ENCODE measurements around the gene TFG. TPM values are rescaled to one million over a fixed set of nuclear protein-coding genes. Genes with fewer than 3 reads are reported as not detected.
A peak's percentile ranks its signal among the peaks of the same experiment; 100 is the strongest.

TFG gene
- total RNA-seq, 1 experiment from 2014 or later, result 65.3 TPM

- Histone ChIP-seq H3K27ac (ENCODE audit: low read length) (no peak overlapping the region), H3K36me3 (ENCODE audit: insufficient read depth, low read length) (peaks cover 25% of the 10 kb centered on the region; the same call in 1 of the 2 replicates), H3K4me1 (ENCODE audit: low read length) (no peaks in the 10 kb centered on the region), H3K4me2 (ENCODE audit: low read depth, low read length, poor library complexity, severe bottlenecking) (no peak overlapping the region), H4K20me1 (ENCODE audit: insufficient read depth, low read depth, low read length) (peaks cover 4% of the 10 kb centered on the region; the same call in 1 of the 2 replicates), H3K79me2 (ENCODE audit: low read length) (no peaks in the 10 kb centered on the region), H3K27me3 (ENCODE audit: low read length) (no peaks in the 10 kb centered on the region), H3K9ac (ENCODE audit: low read length) (no peak overlapping the region), H3K4me3 (ENCODE audit: low read length) (no peak overlapping the region), H2AFZ (ENCODE audit: low read length) (no peak overlapping the region), H3K9me2 (replicated peaks; ENCODE audit: insufficient read depth, low read length) (no peaks in the 10 kb centered on the region), H3K9me3 (ENCODE audit: low read length) (no peaks in the 10 kb centered on the region)
- no peak for DNase-seq
These were observed 44.6 kb downstream of the TFG start for GRCh38 chr3:100753846-100754245.

GRCh38 chr3:100754563-100755334 lies 45.5 kb downstream of the TFG start:
- DNase-seq, result peak; percentile 19
- Histone ChIP-seq H3K9me2 (replicated peaks; ENCODE audit: insufficient read depth, low read length) (no peaks in the 10 kb centered on the region), H3K27ac (ENCODE audit: low read length) (no peak overlapping the region), H3K9ac (ENCODE audit: low read length) (no peak overlapping the region), H3K4me1 (ENCODE audit: low read length) (no peaks in the 10 kb centered on the region), H3K27me3 (ENCODE audit: low read length) (no peaks in the 10 kb centered on the region), H3K4me2 (ENCODE audit: low read depth, low read length, poor library complexity, severe bottlenecking) (no peak overlapping the region), H3K36me3 (ENCODE audit: insufficient read depth, low read length) (peaks cover 16% of the 10 kb centered on the region; the same call in 1 of the 2 replicates), H2AFZ (ENCODE audit: low read length) (no peak overlapping the region), H3K4me3 (ENCODE audit: low read length) (no peak overlapping the region), H3K79me2 (ENCODE audit: low read length) (no peaks in the 10 kb centered on the region), H4K20me1 (ENCODE audit: insufficient read depth, low read depth, low read length) (peaks cover 4% of the 10 kb centered on the region; the same call in 1 of the 2 replicates), H3K9me3 (ENCODE audit: low read length) (no peaks in the 10 kb centered on the region)

- Histone ChIP-seq H3K9ac (ENCODE audit: low read length) (no peak overlapping the region), H4K20me1 (ENCODE audit: insufficient read depth, low read depth, low read length) (peaks cover 4% of the 10 kb centered on the region; the same call in 1 of the 2 replicates), H3K9me3 (ENCODE audit: low read length) (no peaks in the 10 kb centered on the region), H3K4me3 (ENCODE audit: low read length) (no peak overlapping the region), H3K4me2 (ENCODE audit: low read depth, low read length, poor library complexity, severe bottlenecking) (no peak overlapping the region), H3K4me1 (ENCODE audit: low read length) (peaks cover 10% of the 10 kb centered on the region), H2AFZ (ENCODE audit: low read length) (no peak overlapping the region), H3K79me2 (ENCODE audit: low read length) (no peaks in the 10 kb centered on the region), H3K36me3 (ENCODE audit: insufficient read depth, low read length) (peaks cover 12% of the 10 kb centered on the region; the same call in 1 of the 2 replicates), H3K27me3 (ENCODE audit: low read length) (no peaks in the 10 kb centered on the region), H3K9me2 (replicated peaks; ENCODE audit: insufficient read depth, low read length) (no peaks in the 10 kb centered on the region), H3K27ac (ENCODE audit: low read length) (no peak overlapping the region)
- DNase-seq, result no peak
These were observed 47.1 kb downstream of the TFG start for GRCh38 chr3:100756441-100756840.

- peaks cover 12% of the 10 kb centered on the region for H3K4me1 ChIP-seq (ENCODE audit: low read length)
- H3K9ac ChIP-seq (ENCODE audit: low read length), result no peak overlapping the region
- no peaks in the 10 kb centered on the region for H3K9me2 ChIP-seq (replicated peaks; ENCODE audit: insufficient read depth, low read length)
- no peak overlapping the region for H3K4me2 ChIP-seq (ENCODE audit: low read depth, low read length, poor library complexity, severe bottlenecking)
- no peaks in the 10 kb centered on the region for H3K79me2 ChIP-seq (ENCODE audit: low read length)
- DNase-seq, result no peak
- no peaks in the 10 kb centered on the region for H3K9me3 ChIP-seq (ENCODE audit: low read length)
- no peak overlapping the region for H2AFZ ChIP-seq (ENCODE audit: low read length)
- no peaks in the 10 kb centered on the region for H3K27me3 ChIP-seq (ENCODE audit: low read length)
- H3K36me3 ChIP-seq (ENCODE audit: insufficient read depth, low read length), result no peaks in the 10 kb centered on the region
- no peak overlapping the region for H3K27ac ChIP-seq (ENCODE audit: low read length)
- H4K20me1 ChIP-seq (ENCODE audit: insufficient read depth, low read depth, low read length), result no peaks in the 10 kb centered on the region
- H3K4me3 ChIP-seq (ENCODE audit: low read length), result no peak overlapping the region
These were observed 49.9 kb downstream of the TFG start for GRCh38 chr3:100759159-100759558.

GRCh38 chr3:100759950-100760349 lies 50.7 kb downstream of the TFG start:
- no peak overlapping the region for H3K27ac ChIP-seq (ENCODE audit: low read length)
- no peaks in the 10 kb centered on the region for H3K36me3 ChIP-seq (ENCODE audit: insufficient read depth, low read length)
- H3K79me2 ChIP-seq (ENCODE audit: low read length), result no peaks in the 10 kb centered on the region
- DNase-seq, result no peak
- no peaks in the 10 kb centered on the region for H3K27me3 ChIP-seq (ENCODE audit: low read length)
- no peak overlapping the region for H3K4me2 ChIP-seq (ENCODE audit: low read depth, low read length, poor library complexity, severe bottlenecking)
- no peak overlapping the region for H3K4me3 ChIP-seq (ENCODE audit: low read length)
- no peaks in the 10 kb centered on the region for H4K20me1 ChIP-seq (ENCODE audit: insufficient read depth, low read depth, low read length)
- H3K9ac ChIP-seq (ENCODE audit: low read length), result no peak overlapping the region
- peaks cover 12% of the 10 kb centered on the region for H3K4me1 ChIP-seq (ENCODE audit: low read length)
- H3K9me2 ChIP-seq (replicated peaks; ENCODE audit: insufficient read depth, low read length), result no peaks in the 10 kb centered on the region
- no peak overlapping the region for H2AFZ ChIP-seq (ENCODE audit: low read length)
- no peaks in the 10 kb centered on the region for H3K9me3 ChIP-seq (ENCODE audit: low read length)

- Histone ChIP-seq H3K4me3 (ENCODE audit: low read length) (no peak overlapping the region), H3K9ac (ENCODE audit: low read length) (no peak overlapping the region), H3K4me2 (ENCODE audit: low read depth, low read length, poor library complexity, severe bottlenecking) (no peak overlapping the region), H2AFZ (ENCODE audit: low read length) (no peak overlapping the region), H4K20me1 (ENCODE audit: insufficient read depth, low read depth, low read length) (no peaks in the 10 kb centered on the region), H3K36me3 (ENCODE audit: insufficient read depth, low read length) (no peaks in the 10 kb centered on the region), H3K9me2 (replicated peaks; ENCODE audit: insufficient read depth, low read length) (no peaks in the 10 kb centered on the region), H3K4me1 (ENCODE audit: low read length) (peaks cover 12% of the 10 kb centered on the region), H3K27me3 (ENCODE audit: low read length) (no peaks in the 10 kb centered on the region), H3K9me3 (ENCODE audit: low read length) (no peaks in the 10 kb centered on the region), H3K27ac (ENCODE audit: low read length) (no peak overlapping the region), H3K79me2 (ENCODE audit: low read length) (no peaks in the 10 kb centered on the region)
- no peak for DNase-seq
These were observed 51.1 kb downstream of the TFG start for GRCh38 chr3:100760377-100760776.

GRCh38 chr3:100761211-100761942 lies 52.1 kb downstream of the TFG start:
- Histone ChIP-seq H3K9me3 (ENCODE audit: low read length) (no peaks in the 10 kb centered on the region), H3K79me2 (ENCODE audit: low read length) (no peaks in the 10 kb centered on the region), H4K20me1 (ENCODE audit: insufficient read depth, low read depth, low read length) (no peaks in the 10 kb centered on the region), H3K36me3 (ENCODE audit: insufficient read depth, low read length) (no peaks in the 10 kb centered on the region), H3K4me2 (ENCODE audit: low read depth, low read length, poor library complexity, severe bottlenecking) (no peak overlapping the region), H3K4me1 (ENCODE audit: low read length) (peaks cover 12% of the 10 kb centered on the region), H3K27ac (ENCODE audit: low read length) (no peak overlapping the region), H2AFZ (ENCODE audit: low read length) (no peak overlapping the region), H3K4me3 (ENCODE audit: low read length) (no peak overlapping the region), H3K9ac (ENCODE audit: low read length) (no peak overlapping the region), H3K9me2 (replicated peaks; ENCODE audit: insufficient read depth, low read length) (no peaks in the 10 kb centered on the region), H3K27me3 (ENCODE audit: low read length) (no peaks in the 10 kb centered on the region)
- DNase-seq, result peak; percentile 71

- H3K9me2 ChIP-seq (replicated peaks; ENCODE audit: insufficient read depth, low read length), result no peaks in the 10 kb centered on the region
- H3K4me3 ChIP-seq (ENCODE audit: low read length), result no peak overlapping the region
- no peaks in the 10 kb centered on the region for H3K36me3 ChIP-seq (ENCODE audit: insufficient read depth, low read length)
- no peaks in the 10 kb centered on the region for H3K79me2 ChIP-seq (ENCODE audit: low read length)
- no peaks in the 10 kb centered on the region for H3K27me3 ChIP-seq (ENCODE audit: low read length)
- no peaks in the 10 kb centered on the region for H4K20me1 ChIP-seq (ENCODE audit: insufficient read depth, low read depth, low read length)
- H3K4me2 ChIP-seq (ENCODE audit: low read depth, low read length, poor library complexity, severe bottlenecking), result no peak overlapping the region
- no peak overlapping the region for H3K27ac ChIP-seq (ENCODE audit: low read length)
- H3K9ac ChIP-seq (ENCODE audit: low read length), result no peak overlapping the region
- H3K4me1 ChIP-seq (ENCODE audit: low read length), result peaks cover 12% of the 10 kb centered on the region
- H2AFZ ChIP-seq (ENCODE audit: low read length), result no peak overlapping the region
- no peaks in the 10 kb centered on the region for H3K9me3 ChIP-seq (ENCODE audit: low read length)
- no peak for DNase-seq
These were observed 52.7 kb downstream of the TFG start for GRCh38 chr3:100761951-100762350.

Data from Karpas-422 (cell line).